Lung (tissue), 12 donors: ENCODE data around the gene NIN. TPM values are rescaled to one million over a fixed set of nuclear protein-coding genes. Genes with fewer than 3 reads are reported as not detected.

Experiments used
- ATAC-seq: fragments of 200-7000 bp; cut with Tn5 transposase; one replicate; pipeline ENCODE4 v1.9.1; 2020; ENCODE audit warnings: moderate number of reproducible peaks; ENCODE audit not compliant: insufficient read depth, low FRiP score
- DNase-seq, 3 donors: peaks; one replicate each; pipeline ENCODE4 v3.0.0-alpha.2; 2013 to 2017
- H3K27ac ChIP-seq, 2 donors: one replicate each; pipeline ENCODE4 v1.5.1; 2013; ENCODE audit warnings: mild to moderate bottlenecking in 2 of 2, moderate library complexity in 2 of 2, control low read depth in 1 of 2, inconsistent platforms in 1 of 2, low read depth in 1 of 2, low read length in 1 of 2
- H3K27me3 ChIP-seq, 3 donors: one replicate each; pipeline ENCODE4 v1.5.1; 2013; ENCODE audit warnings: low read length in 2 of 3; ENCODE audit not compliant: control insufficient read depth in 3 of 3, insufficient read depth in 3 of 3
- H3K36me3 ChIP-seq, 4 donors: one replicate each; pipeline ENCODE4 v1.5.1; 2013; ENCODE audit warnings: low read length in 4 of 4, mild to moderate bottlenecking in 1 of 4, moderate library complexity in 1 of 4; ENCODE audit not compliant: control insufficient read depth in 4 of 4, insufficient read depth in 4 of 4
- H3K4me1 ChIP-seq, 5 donors: one replicate each; pipeline ENCODE4 v1.5.1; 2013; ENCODE audit warnings: low read length in 5 of 5, mild to moderate bottlenecking in 2 of 5, moderate library complexity in 1 of 5; ENCODE audit not compliant: control insufficient read depth in 5 of 5, insufficient read depth in 5 of 5
- H3K4me3 ChIP-seq: one replicate; pipeline ENCODE4 v1.5.1; 2013; ENCODE audit warnings: mild to moderate bottlenecking, control low read depth, moderate library complexity
- H3K9ac ChIP-seq, 2 donors: one replicate each; pipeline ENCODE4 v1.5.1; 2013; ENCODE audit warnings: low read length in 2 of 2, control low read depth in 1 of 2; ENCODE audit not compliant: insufficient read depth in 1 of 2
- H3K9me3 ChIP-seq, 4 donors: one replicate each; pipeline ENCODE4 v1.5.1; 2013; ENCODE audit warnings: low read length in 3 of 4, mild to moderate bottlenecking in 1 of 4, moderate library complexity in 1 of 4; ENCODE audit not compliant: control insufficient read depth in 4 of 4, insufficient read depth in 3 of 4
- WGBS, 2 donors: extraction: QIAGEN DNeasy Blood & Tissue Kit; methylation state at CpG; one replicate each; pipeline ENCODE4 v1.1.7; 2013; 5-methylcytosine and 5-hydroxymethylcytosine counted together
- polyA plus RNA-seq, 2 donors: library from polyadenylated mRNA; stranded (reverse); fragments of 200-250 nt; gene quantifications; one replicate each; pipeline ENCODE4 v1.2.1, GENCODE V29; 2013
- total RNA-seq, 2 donors: library from RNA; depleted of rRNA in 1 of 2; stranded (reverse); fragments of >200 nt in 1 of 2; gene quantifications; one replicate each; pipeline ENCODE4 v1.2.1, GENCODE V29; 2014 to 2021
- TF ChIP-seq, protein P1 (sequence below): IDR thresholded peaks from 2 replicates; pipeline ENCODE4 v1.5.1; 2012; ENCODE audit warnings: mild to moderate bottlenecking; ENCODE audit errors: control extremely low read depth, extremely low read depth
- donor health status: control.
- donor health status: control.
- donor health status: Bipolar disorder and iron deficiency.
- donor health status: healthy.
- donor health status: DM: yes; HTN: yes; CAD: no.

The NIN gene
- total and polyA plus RNA-seq, 4 donors: 5.2 to 38.6 (median 24.2) TPM

GRCh38 chr14:50676814-50677516 lies 154.0 kb downstream of the NIN start:
- Histone ChIP-seq H3K4me3 (no peak overlapping the region), H3K36me3 (no peaks in the 10 kb centered on the region), H3K27me3 (no peaks in the 10 kb centered on the region), H3K4me1 (peaks cover 0 to 8% (median 0%) of the 10 kb centered on the region in 5 donors), H3K9me3 (no peaks in the 10 kb centered on the region), H3K9ac (no peak overlapping the region), H3K27ac (no peak overlapping the region)
- ATAC-seq: no peak
- 63 to 73% methylated on average over 7 of the region's 7 CpGs for WGBS, 2 donors
- TF ChIP-seq, protein P1, sequence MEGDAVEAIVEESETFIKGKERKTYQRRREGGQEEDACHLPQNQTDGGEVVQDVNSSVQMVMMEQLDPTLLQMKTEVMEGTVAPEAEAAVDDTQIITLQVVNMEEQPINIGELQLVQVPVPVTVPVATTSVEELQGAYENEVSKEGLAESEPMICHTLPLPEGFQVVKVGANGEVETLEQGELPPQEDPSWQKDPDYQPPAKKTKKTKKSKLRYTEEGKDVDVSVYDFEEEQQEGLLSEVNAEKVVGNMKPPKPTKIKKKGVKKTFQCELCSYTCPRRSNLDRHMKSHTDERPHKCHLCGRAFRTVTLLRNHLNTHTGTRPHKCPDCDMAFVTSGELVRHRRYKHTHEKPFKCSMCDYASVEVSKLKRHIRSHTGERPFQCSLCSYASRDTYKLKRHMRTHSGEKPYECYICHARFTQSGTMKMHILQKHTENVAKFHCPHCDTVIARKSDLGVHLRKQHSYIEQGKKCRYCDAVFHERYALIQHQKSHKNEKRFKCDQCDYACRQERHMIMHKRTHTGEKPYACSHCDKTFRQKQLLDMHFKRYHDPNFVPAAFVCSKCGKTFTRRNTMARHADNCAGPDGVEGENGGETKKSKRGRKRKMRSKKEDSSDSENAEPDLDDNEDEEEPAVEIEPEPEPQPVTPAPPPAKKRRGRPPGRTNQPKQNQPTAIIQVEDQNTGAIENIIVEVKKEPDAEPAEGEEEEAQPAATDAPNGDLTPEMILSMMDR: no peak
- DNase-seq: no peak

GRCh38 chr14:50675597-50675996 lies 155.4 kb downstream of the NIN start:
- H3K9ac ChIP-seq: no peak overlapping the region
- TF ChIP-seq, protein P1: no peak
- ATAC-seq (no peak), DNase-seq (no peak)
- no peaks in the 10 kb centered on the region for H3K36me3 ChIP-seq
- 72 to 84% methylated on average over 2 of the region's 2 CpGs for WGBS, 2 donors
- H3K27ac ChIP-seq: no peak overlapping the region
- H3K4me1 ChIP-seq: peaks cover 0 to 8% (median 0%) of the 10 kb centered on the region in 5 donors
- H3K4me3 ChIP-seq: no peak overlapping the region
- no peaks in the 10 kb centered on the region for H3K27me3 ChIP-seq
- H3K9me3 ChIP-seq: no peaks in the 10 kb centered on the region

DNA sequence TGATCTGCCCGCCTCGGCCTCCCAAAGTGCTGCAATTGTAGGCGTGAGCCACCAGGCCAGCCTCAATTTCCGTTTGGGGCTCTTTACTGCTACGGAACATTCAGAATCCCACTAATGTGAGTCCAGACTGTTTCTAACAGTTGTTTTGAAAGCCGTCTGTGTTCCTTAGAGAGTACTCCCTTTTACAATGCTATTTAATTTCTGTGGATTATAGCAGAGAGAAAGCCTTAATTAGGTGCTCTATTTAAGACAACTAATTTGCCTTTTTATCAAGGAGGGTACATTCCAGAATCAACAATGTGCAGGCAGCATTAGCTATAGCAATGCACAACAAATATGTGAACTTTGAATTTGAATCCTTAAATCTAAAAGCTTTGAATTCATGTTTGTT lies 160.1 kb downstream of the NIN start:
- no peak for ATAC-seq
- Histone ChIP-seq H3K36me3 (no peaks in the 10 kb centered on the region), H3K9ac (no peak overlapping the region), H3K9me3 (no peaks in the 10 kb centered on the region), H3K27me3 (no peaks in the 10 kb centered on the region), H3K4me1 (peaks cover 0 to 17% (median 0%) of the 10 kb centered on the region in 5 donors), H3K4me3 (no peak overlapping the region), H3K27ac (no peak overlapping the region)
- no peak for DNase-seq
- TF ChIP-seq, protein P1: no peak
- WGBS, 2 donors: 93 to 94% methylated on average over 6 of the region's 6 CpGs
